ENCODE results near the gene CEP57.
A peak's percentile ranks its signal among the peaks of the same experiment; 100 is the strongest.
"Not testable (repeated sequence)": the region's sequence is repeated elsewhere in the genome, so short reads cannot be mapped to it uniquely, and the experiment has no call there.

The CEP57 gene

GRCh38 chr11:95845167-95845566, 54.9 kb downstream of the CEP57 start:
- no peak for DNase-seq (ENCODE audit: low read depth)
- no peak overlapping the region for H3K4me3 ChIP-seq (ENCODE audit: control insufficient read depth, low read depth, low read length)
- TF ChIP-seq CTCF (IDR thresholded peaks at IDR 0.05; ENCODE audit: control insufficient read depth, insufficient read depth, low read depth, low read length, missing control alignments) = no peak

- H3K4me3 ChIP-seq (ENCODE audit: control insufficient read depth, low read depth, low read length) = no peak overlapping the region
- no peak for DNase-seq (ENCODE audit: low read depth)
- peak; percentile 56 for TF ChIP-seq CTCF (IDR thresholded peaks at IDR 0.05; ENCODE audit: control insufficient read depth, insufficient read depth, low read depth, low read length, missing control alignments)
Measured at GRCh38 chr11:95849087-95849825, 59.0 kb downstream of the CEP57 start.

- no peak overlapping the region for H3K4me3 ChIP-seq (ENCODE audit: control insufficient read depth, low read depth, low read length)
- DNase-seq (ENCODE audit: low read depth) = no peak
- no peak for TF ChIP-seq CTCF (IDR thresholded peaks at IDR 0.05; ENCODE audit: control insufficient read depth, insufficient read depth, low read depth, low read length, missing control alignments)
Measured at GRCh38 chr11:95850137-95850536, 59.8 kb downstream of the CEP57 start.

- TF ChIP-seq CTCF (IDR thresholded peaks at IDR 0.05; ENCODE audit: control insufficient read depth, insufficient read depth, low read depth, low read length, missing control alignments) = no peak
- DNase-seq (ENCODE audit: low read depth) = no peak
- H3K4me3 ChIP-seq (ENCODE audit: control insufficient read depth, low read depth, low read length) = no peak overlapping the region
Measured at GRCh38 chr11:95853138-95853537, 62.8 kb downstream of the CEP57 start.

GRCh38 chr11:95853862-95854261, 63.6 kb downstream of the CEP57 start:
- TF ChIP-seq CTCF (IDR thresholded peaks at IDR 0.05; ENCODE audit: control insufficient read depth, insufficient read depth, low read depth, low read length, missing control alignments) = no peak
- DNase-seq (ENCODE audit: low read depth) = no peak
- no peak overlapping the region for H3K4me3 ChIP-seq (ENCODE audit: control insufficient read depth, low read depth, low read length)

- DNase-seq (ENCODE audit: low read depth); H3K4me3 ChIP-seq (ENCODE audit: control insufficient read depth, low read depth, low read length): not testable (repeated sequence)
Measured at GRCh38 chr11:95854362-95854761, 64.1 kb downstream of the CEP57 start.

- H3K4me3 ChIP-seq (ENCODE audit: control insufficient read depth, low read depth, low read length); DNase-seq (ENCODE audit: low read depth): not testable (repeated sequence)
Measured at GRCh38 chr11:95860024-95860423, 69.7 kb downstream of the CEP57 start.
